DMS53 treated with DMSO at 0.1 percent for 48 hours (cell line): ENCODE measurements around the gene MKRN3.
"Not testable (repeated sequence)": the region's sequence is repeated elsewhere in the genome, so short reads cannot be mapped to it uniquely, and the experiment has no call there.

Experiments used
- DNase-seq: peaks from one replicate; lab custom pipeline; 2025; ENCODE audit not compliant: unreplicated experiment; lab: John Stamatoyannopoulos, UW

The MKRN3 gene

GRCh38 chr15:23588268-23588667 lies 22.8 kb downstream of the MKRN3 start:
- DNase-seq, result no peak

- no peak for DNase-seq
These were observed 23.5 kb downstream of the MKRN3 start for GRCh38 chr15:23589012-23589411.

GRCh38 chr15:23594252-23594770 lies 28.8 kb downstream of the MKRN3 start:
- DNase-seq, result no peak

GRCh38 chr15:23595368-23595767 lies 29.9 kb downstream of the MKRN3 start:
- DNase-seq, result no peak

- no peak for DNase-seq
These were observed 31.3 kb downstream of the MKRN3 start for GRCh38 chr15:23596736-23597135.

GRCh38 chr15:23597278-23597677 lies 31.8 kb downstream of the MKRN3 start:
- not testable (repeated sequence) for DNase-seq

- no peak for DNase-seq
These were observed 33.6 kb downstream of the MKRN3 start for GRCh38 chr15:23599053-23599452.

- no peak for DNase-seq
These were observed 36.6 kb downstream of the MKRN3 start for GRCh38 chr15:23602124-23602523.

- no peak for DNase-seq
These were observed 40.8 kb downstream of the MKRN3 start for GRCh38 chr15:23606226-23606625.

- no peak for DNase-seq
These were observed 51.1 kb downstream of the MKRN3 start for GRCh38 chr15:23616536-23616935.
